Small intestine (tissue), 7 donors: ENCODE results near the gene LAGE3. TPM values are rescaled to one million over a fixed set of nuclear protein-coding genes. Genes with fewer than 3 reads are reported as not detected.

Experiments
- DNase-seq, 2 donors: peaks; one replicate each; pipeline versions ENCODE4 v3.0.0 to v3.0.0-alpha.2; 2013
- FAIRE-seq: peaks from 2 replicates; lab custom pipeline; 2012; peaks lifted over from hg19 to GRCh38; lab: Jason Lieb, UNC
- H3K27ac ChIP-seq, 3 donors: one replicate each; pipeline ENCODE4 v1.5.1; 2013; ENCODE audit warnings: low read length in 2 of 3, mild to moderate bottlenecking in 2 of 3, control low read depth in 1 of 3, inconsistent platforms in 1 of 3, low read depth in 1 of 3, moderate library complexity in 1 of 3
- H3K27me3 ChIP-seq, 3 donors: one replicate each; pipeline ENCODE4 v1.6.1; 2013; ENCODE audit warnings: low read length in 3 of 3, inconsistent platforms in 1 of 3; ENCODE audit not compliant: control insufficient read depth in 3 of 3, insufficient read depth in 3 of 3
- H3K36me3 ChIP-seq, 3 donors: one replicate each; pipeline ENCODE4 v1.6.1; 2013; ENCODE audit warnings: low read length in 3 of 3, inconsistent platforms in 1 of 3, low read depth in 1 of 3, mild to moderate bottlenecking in 1 of 3, moderate library complexity in 1 of 3; ENCODE audit not compliant: control insufficient read depth in 3 of 3, insufficient read depth in 2 of 3
- H3K4me1 ChIP-seq, 3 donors: one replicate each; pipeline ENCODE4 v1.6.1; 2013; ENCODE audit warnings: low read length in 2 of 3, inconsistent platforms in 1 of 3, low read depth in 1 of 3, mild to moderate bottlenecking in 1 of 3, moderate library complexity in 1 of 3; ENCODE audit not compliant: control insufficient read depth in 3 of 3, insufficient read depth in 2 of 3
- H3K4me3 ChIP-seq, 3 donors: one replicate each; pipeline ENCODE4 v1.5.1; 2013; ENCODE audit warnings: low read length in 3 of 3, control low read depth in 1 of 3, inconsistent platforms in 1 of 3, low read depth in 1 of 3, mild to moderate bottlenecking in 1 of 3, moderate library complexity in 1 of 3
- H3K9me3 ChIP-seq, 2 donors: one replicate each; pipeline ENCODE4 v1.6.1; 2013; ENCODE audit warnings: low read depth in 1 of 2, low read length in 1 of 2; ENCODE audit not compliant: control insufficient read depth in 2 of 2, insufficient read depth in 1 of 2
- WGBS, 3 donors: extraction: QIAGEN DNeasy Blood & Tissue Kit; methylation state at CpG; one replicate each; pipeline ENCODE4 v1.1.7; 2013; 5-methylcytosine and 5-hydroxymethylcytosine counted together
- polyA plus RNA-seq, 4 donors: library from polyadenylated mRNA; stranded (reverse) in 3 of 4; unstranded in 1 of 4; fragments of 200-250 nt in 3 of 4; fragments of 120-200 nt in 1 of 4; gene quantifications; one replicate each; pipeline versions ENCODE4 v1.2.1 to v1.2.3, GENCODE V29; 2013
- donor health status: healthy with polysubstance abuse.
- donor health status: control.
- donor health status: control.
- donor health status: Bipolar disorder and iron deficiency.
- donor health status: healthy.

Gene LAGE3
- polyA plus RNA-seq, 4 donors: 8.1 to 26.6 (median 21.8) TPM

DNA sequence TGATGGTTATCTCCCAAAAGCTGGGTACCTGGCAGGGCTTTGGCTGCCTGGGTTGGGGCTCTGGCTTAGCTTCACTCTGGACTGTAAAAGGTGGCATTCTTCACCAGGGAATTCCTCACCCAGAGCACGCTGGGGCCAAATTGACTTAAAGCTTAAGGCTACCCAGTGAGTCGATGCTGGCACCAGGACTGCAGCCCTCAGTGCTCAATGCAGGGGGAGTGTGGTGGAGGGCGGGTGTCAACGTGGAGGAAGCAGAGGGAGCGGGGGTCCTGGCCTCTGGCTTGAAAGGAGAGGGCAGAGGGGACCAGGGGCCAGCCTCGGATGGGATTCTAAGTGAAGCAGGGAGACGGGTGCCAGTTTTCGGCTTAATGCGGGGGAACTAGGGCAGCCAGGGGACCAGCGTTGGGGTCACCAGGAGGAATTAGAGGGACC, 35.6 kb downstream of the LAGE3 start:
- DNase-seq (peak in 1 of 2 donors; percentile 5), FAIRE-seq (no peak)
- H3K27ac ChIP-seq: peak overlapping the region; percentile 47 to 78 (median 74)
- H3K4me1 ChIP-seq: peaks cover 0 to 15% (median 0%) of the 10 kb centered on the region in 3 donors
- 15 to 39% (median 37%) methylated on average over 4 to 10 of the region's 10 CpGs for WGBS, 3 donors
- H3K36me3 ChIP-seq: peaks cover 0 to 71% (median 4%) of the 10 kb centered on the region in 3 donors
- H3K9me3 ChIP-seq: no peaks in the 10 kb centered on the region
- H3K27me3 ChIP-seq: no peaks in the 10 kb centered on the region
- H3K4me3 ChIP-seq: peak overlapping the region in 2 of 3 donors; percentile 37 to 63

DNA sequence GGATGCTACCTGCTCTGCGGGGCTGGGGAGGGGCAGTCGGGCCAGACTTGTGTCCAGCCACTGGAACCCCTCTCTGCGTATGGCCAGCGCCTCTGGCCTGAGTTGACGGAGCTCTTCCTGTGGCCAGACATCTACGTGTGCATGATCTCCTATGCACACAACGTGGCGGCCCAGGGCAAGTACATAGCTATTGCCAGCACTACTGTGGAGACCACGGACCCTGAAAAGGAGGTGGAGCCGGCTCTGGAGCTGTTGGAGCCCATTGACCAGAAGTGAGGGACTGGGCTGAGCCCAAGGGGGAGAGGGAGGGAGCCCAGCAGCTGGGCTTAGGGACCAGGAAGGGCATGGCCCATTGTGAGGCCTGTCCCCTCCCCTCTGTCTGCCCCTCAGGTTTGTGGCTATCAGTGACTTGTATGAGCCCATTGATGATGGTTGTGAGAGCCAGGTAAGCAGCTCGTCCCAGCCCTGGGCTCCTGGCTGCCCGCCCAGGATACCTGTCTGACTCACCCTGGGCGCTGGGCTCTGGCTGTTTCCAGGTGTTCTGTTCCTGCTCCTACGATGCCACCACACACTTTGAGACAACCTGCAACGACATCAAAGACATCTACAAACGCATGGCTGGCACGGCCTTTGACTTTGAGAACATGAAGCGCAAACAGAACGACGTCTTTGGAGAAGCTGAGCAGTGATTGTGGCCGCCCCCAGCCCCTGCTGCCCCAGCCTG, 36.9 kb downstream of the LAGE3 start:
- no peak for FAIRE-seq
- H3K27me3 ChIP-seq: no peaks in the 10 kb centered on the region
- H3K4me1 ChIP-seq: peaks cover 0 to 22% (median 0%) of the 10 kb centered on the region in 3 donors
- peak in 1 of 2 donors; percentile 27 for DNase-seq
- WGBS, 3 donors: 60 to 79% (median 68%) methylated on average over 17 to 21 of the region's 21 CpGs
- no peak overlapping the region for H3K4me3 ChIP-seq
- H3K9me3 ChIP-seq: no peaks in the 10 kb centered on the region
- no peak overlapping the region for H3K27ac ChIP-seq
- peaks cover 0 to 65% (median 4%) of the 10 kb centered on the region in 3 donors for H3K36me3 ChIP-seq

DNA sequence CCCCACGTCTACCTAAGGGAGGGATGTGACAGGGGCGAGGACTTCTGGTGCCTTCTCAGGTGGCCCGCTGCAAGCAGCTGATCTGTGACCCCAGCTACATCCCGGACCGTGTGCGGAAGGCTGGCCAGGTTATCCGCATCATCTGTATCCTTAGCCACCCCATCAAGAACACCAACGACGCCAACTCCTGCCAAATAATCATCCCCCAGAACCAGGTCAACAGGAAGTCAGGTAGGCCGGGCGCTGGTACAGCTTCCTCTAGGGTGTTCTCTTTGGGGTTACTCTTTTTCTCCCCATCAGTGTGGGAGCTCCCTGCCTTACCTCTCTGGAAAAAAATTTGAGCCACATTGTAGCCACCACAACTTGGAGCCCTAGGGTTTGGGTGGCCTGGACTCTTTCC, 37.5 kb downstream of the LAGE3 start:
- H3K9me3 ChIP-seq: no peaks in the 10 kb centered on the region
- peaks cover 0 to 22% (median 0%) of the 10 kb centered on the region in 3 donors for H3K4me1 ChIP-seq
- FAIRE-seq (no peak), DNase-seq (no peak)
- H3K36me3 ChIP-seq: peaks cover 0 to 61% (median 4%) of the 10 kb centered on the region in 3 donors
- WGBS, 3 donors: 84 to 94% (median 86%) methylated on average over 10 to 11 of the region's 11 CpGs
- H3K27ac ChIP-seq: no peak overlapping the region
- H3K4me3 ChIP-seq: no peak overlapping the region
- no peaks in the 10 kb centered on the region for H3K27me3 ChIP-seq

GRCh38 chrX:154440623-154441357, 38.3 kb downstream of the LAGE3 start:
- Histone ChIP-seq H3K9me3 (no peaks in the 10 kb centered on the region), H3K27me3 (no peaks in the 10 kb centered on the region), H3K4me1 (peaks cover 0 to 22% (median 0%) of the 10 kb centered on the region in 3 donors), H3K27ac (no peak overlapping the region), H3K4me3 (no peak overlapping the region), H3K36me3 (peaks cover 0 to 55% (median 4%) of the 10 kb centered on the region in 3 donors)
- FAIRE-seq: no peak
- DNase-seq: no peak
- WGBS, 3 donors: 85 to 92% (median 87%) methylated on average over 13 to 17 of the region's 17 CpGs

- WGBS, 3 donors: 90 to 92% (median 91%) methylated on average over 17 to 18 of the region's 18 CpGs
- H3K9me3 ChIP-seq: no peaks in the 10 kb centered on the region
- H3K27ac ChIP-seq: no peak overlapping the region
- FAIRE-seq: no peak
- H3K36me3 ChIP-seq: peaks cover 0 to 61% (median 4%) of the 10 kb centered on the region in 3 donors
- H3K4me1 ChIP-seq: peaks cover 0 to 16% (median 0%) of the 10 kb centered on the region in 3 donors
- DNase-seq: no peak
- no peak overlapping the region for H3K4me3 ChIP-seq
- no peaks in the 10 kb centered on the region for H3K27me3 ChIP-seq
These were observed 39.2 kb downstream of the LAGE3 start for GRCh38 chrX:154439841-154440240.

DNA sequence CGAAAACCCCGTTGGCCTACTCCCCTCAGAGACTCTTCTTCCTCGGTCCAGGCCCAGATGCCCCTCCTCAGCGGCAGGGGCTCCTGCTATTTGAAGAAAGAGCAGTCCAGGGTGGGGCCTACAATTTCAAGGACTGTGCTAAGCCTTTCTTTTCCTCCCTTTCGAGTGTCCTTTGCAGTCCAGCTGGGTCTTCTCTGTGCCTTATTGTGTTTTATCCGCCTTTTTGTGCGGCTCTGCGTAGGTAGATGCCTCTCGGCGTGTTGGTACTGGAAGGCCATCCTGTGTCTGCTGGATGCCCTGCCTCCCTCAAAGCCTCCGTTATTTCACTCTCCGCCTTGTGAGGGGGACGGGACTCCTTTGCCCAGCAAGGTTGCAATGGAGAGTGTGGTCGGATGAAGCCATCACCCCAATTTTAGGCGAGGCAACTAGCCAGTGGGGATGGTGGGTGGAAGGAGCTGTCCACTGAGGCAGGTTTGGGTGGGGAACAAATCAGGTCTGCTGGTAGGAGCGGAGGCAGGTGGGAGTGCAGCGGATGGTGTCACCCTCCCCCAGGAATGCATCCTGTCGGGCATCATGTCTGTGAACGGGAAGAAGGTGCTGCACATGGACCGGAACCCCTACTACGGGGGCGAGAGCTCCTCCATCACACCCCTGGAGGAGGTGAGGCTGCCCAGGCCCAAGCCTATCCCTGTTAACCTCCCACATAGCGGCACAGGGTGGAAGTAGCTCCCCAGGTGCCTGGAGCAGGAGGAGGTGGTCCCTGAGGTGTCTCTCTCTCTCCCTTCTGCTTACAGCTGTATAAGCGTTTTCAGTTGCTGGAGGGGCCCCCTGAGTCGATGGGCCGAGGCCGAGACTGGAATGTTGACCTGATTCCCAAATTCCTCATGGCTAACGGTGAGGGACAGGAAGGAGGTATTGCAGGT, 40.8 kb downstream of the LAGE3 start:
- Histone ChIP-seq H3K4me1 (peaks cover 0 to 8% (median 0%) of the 10 kb centered on the region in 3 donors), H3K27me3 (no peaks in the 10 kb centered on the region), H3K36me3 (peaks cover 0 to 77% (median 4%) of the 10 kb centered on the region in 3 donors), H3K9me3 (no peaks in the 10 kb centered on the region), H3K27ac (no peak overlapping the region), H3K4me3 (peak overlapping the region; percentile 61 to 73 (median 65))
- DNase-seq (no peak), FAIRE-seq (no peak)
- WGBS, 3 donors: 53 to 80% (median 69%) methylated on average over 17 to 28 of the region's 28 CpGs

- no peak for FAIRE-seq
- peak within 1 kb of the TSS; percentile 51 to 86 (median 74) for H3K27ac ChIP-seq
- H3K9me3 ChIP-seq: no peaks in the 10 kb centered on the region
- peaks cover 0 to 78% (median 4%) of the 10 kb centered on the region in 3 donors for H3K36me3 ChIP-seq
- peaks cover 0 to 8% (median 0%) of the 10 kb centered on the region in 3 donors for H3K4me1 ChIP-seq
- 0 to 43% (median 12%) methylated on average over 16 to 93 of the region's 93 CpGs for WGBS, 3 donors
- peak; percentile 22 to 76 for DNase-seq
- H3K4me3 ChIP-seq: peak within 1 kb of the TSS; percentile 61 to 73 (median 65)
- H3K27me3 ChIP-seq: no peaks in the 10 kb centered on the region
These were observed 41.9 kb downstream of the LAGE3 start, which contains the start of gene GDI1 for GRCh38 chrX:154436983-154437752. Gene GDI1, plus strand, starts transcription at chrX:154437154. Its CDS starts 101 bp downstream, at chrX:154437255.
